HG03064 (cell line): ENCODE results near the gene ZNF398.
A peak's percentile ranks its signal among the peaks of the same experiment; 100 is the strongest.

Experiments used
- ATAC-seq: cut with Tn5 transposase; IDR thresholded peaks from one replicate; pipeline ENCODE4 v1.9.1; 2021; ENCODE audit warnings: low read depth; ENCODE audit not compliant: unreplicated experiment

The ZNF398 gene

DNA sequence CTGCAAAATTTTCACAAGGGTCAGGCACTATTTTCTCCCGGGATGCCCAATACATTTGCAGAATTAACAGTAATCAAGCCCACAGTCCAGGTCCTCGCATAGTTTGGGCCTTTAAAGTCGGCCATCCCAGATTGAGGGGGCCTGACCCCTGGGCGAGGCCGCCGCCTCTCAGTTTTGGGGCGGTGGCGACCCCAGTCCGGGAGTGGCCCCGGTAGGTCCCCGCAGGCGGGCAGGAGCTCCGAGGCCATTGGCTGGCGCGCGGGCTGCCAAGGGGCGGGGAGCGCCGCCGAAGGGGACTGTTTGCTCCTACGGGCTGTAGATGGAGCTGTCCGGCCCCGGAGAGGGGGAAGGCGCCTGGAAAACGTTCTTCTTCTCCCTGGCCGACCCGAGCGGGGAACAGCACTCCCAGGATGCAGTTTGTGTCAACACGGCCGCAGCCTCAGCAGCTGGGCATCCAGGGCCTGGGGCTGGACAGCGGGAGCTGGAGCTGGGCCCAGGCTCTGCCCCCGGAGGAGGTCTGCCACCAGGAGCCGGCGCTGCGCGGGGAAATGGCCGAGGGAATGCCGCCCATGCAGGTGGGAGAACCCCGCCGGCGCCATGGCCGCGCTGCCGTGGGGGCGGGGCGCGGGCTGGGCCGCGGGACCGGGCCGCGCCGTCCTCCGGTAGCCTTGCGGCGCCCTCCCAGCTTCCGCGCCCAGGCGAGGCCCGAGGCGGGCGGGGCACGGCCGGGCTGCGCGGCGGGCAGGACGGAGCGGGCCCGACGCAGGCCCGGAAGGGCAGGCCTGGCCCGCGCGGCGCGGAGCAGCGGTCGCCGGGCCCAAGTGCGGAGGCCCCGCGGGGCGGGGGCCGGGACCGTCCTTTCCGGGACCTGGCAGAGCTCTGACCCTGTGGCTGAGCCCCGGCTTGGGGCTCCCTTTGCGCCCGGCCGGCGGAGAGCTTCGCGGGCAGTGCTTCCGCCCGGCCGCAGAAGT, 48.2 kb downstream of the ZNF398 start, which contains the start of gene ZNF282:
TSS of gene ZNF282 (plus strand) at position 367 of the 971 bp plus-strand sequence. CDS start at position 411, 44 bp downstream.
- ATAC-seq, result peak; percentile 93

DNA sequence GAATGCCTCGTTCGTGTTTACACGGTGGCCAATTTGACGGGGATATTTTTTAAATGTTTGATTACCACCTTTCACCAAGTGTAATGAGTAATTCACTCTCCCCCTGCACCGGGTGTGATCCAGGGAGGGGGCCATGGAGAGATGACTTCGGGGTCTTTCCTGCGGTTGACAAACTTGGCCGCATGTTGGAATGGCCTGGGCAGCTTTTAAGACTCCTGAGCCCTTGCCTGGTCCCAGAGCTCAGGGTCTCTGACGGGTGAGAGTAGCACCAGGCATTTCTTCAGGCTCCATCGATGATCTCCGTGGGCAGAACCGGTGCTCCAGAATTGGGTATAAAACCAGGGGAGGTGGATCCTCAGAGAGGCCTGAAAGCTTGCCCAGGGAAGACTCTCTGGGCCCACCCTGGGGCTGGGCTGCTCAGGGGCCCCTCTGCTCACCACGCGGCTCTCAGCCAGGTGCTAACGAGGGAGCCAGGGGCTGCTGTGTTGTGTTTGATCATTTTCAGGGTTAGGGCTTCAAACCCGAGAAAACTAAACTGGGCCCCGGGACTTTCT, 49.0 kb downstream of the ZNF398 start:
- peak; percentile 2 for ATAC-seq

DNA sequence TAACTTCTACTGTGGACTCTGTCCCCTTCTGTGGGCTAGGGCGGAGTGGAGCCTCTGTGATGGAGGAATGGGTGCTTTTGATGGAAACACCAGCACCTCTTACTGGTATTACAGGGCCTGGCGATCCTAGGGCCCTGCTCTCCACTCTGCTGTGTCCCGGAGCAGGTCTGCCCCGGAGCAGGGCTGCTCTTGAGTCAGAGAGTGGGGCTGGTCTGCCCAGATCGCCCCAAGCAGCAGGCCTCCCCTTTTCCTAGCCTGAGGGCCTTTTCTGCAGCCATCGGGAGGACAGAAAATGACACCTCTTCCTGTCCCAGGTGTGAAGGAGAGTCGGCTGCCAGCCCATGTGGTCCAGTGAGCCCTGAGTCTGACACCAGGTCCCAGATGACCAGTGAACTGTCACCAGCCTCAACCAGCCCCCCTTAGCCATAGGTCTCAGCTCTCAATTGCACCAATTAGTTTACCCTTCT, 49.5 kb downstream of the ZNF398 start:
- ATAC-seq, result no peak

DNA sequence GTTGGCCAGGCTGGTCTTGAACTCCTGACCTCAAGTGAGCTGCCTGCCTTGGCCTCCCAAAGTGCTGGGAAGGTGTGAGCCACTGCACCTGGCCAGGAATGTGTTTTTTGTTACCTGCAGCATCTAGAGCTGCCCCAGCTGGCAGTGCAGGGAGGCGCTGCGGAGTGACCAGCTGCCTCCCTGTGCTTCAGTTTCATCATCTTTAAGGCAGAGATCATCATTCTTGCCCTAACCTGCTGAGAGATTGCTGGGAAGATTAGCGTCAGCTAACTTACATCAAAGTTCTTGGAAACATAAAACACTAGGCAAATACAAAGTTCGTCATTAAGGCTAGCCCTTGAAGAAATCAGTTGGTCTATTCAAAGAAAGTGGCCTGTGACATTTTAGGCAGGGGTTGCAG, 50.4 kb downstream of the ZNF398 start:
- ATAC-seq, result no peak

DNA sequence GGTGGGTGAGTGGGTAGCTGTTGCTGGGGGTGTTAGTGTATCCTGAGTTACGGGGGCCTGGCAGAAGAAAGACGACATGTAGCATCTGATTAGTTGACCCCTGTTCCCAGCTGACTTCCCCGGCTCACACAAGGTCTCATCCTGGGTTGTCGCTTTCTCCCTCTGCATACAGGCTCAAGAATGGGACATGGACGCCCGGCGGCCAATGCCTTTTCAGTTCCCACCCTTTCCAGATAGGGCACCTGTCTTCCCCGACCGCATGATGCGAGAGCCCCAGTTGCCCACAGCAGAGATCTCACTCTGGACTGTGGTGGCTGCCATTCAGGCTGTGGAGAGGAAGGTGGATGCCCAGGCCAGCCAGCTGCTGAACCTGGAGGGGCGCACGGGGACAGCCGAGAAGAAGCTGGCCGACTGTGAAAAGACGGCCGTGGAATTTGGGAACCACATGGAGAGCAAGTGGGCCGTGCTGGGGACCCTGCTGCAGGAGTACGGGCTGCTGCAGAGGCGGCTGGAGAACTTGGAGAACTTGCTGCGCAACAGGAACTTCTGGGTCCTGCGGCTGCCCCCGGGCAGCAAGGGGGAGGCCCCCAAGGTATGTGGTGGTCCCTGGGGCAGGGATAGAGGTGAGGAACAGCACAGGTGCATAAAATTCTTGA, 51.0 kb downstream of the ZNF398 start:
- ATAC-seq, result no peak

DNA sequence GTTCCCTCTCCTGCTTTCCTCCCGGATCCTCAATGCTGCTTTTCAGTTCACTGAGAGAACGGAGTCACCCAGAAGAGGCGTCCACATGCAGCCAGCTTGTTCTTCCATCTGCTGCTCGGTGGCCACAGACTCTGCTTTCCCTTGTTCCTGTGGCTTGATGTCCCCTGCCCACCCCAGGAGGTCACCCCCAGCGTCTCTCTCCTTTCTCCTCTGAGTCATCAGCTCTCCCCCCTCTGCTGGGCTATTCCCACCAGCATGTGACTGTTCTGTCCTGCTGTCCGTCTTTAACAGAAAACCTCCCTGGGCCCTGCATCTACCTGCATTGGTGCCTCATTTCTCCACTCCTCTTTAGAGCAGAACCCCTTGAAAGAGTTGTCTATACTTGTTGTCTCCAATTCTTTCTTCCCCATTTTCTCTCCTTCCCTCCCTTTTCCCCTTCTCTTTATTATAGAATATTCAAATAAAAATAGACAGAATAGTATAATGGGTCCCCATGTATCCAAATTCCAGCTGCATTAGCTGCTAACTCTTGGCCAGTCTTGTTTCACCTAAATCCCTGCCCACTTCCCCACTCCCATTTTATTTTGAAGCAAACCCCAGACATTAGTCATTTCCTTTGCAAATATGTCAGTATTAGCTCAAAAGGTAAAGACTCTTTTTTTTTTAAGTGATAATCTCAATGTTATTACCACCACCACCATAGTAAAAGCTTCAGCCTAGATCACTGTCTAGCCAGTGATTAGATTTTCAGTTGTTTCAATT, 52.2 kb downstream of the ZNF398 start:
- ATAC-seq, result no peak

DNA sequence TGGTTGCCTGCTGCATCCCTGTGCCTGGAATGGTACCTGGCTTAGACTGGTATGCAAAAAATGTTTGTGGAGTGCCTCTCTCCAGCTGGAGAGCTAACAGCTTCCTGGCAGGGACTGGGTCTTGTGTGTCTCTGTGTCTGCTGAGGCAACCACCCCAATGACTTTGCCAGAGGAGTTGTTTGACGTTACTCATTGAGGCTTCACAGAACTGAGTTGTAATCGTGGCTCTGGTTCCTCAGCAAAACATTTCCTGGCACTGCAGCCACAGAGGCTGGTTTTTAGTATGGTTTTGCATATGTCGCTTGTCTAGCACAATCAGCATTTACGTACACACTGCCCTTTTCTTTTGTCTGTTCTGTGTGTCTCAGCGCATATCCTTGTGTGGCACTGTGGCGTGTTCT, 55.6 kb downstream of the ZNF398 start:
- no peak for ATAC-seq

DNA sequence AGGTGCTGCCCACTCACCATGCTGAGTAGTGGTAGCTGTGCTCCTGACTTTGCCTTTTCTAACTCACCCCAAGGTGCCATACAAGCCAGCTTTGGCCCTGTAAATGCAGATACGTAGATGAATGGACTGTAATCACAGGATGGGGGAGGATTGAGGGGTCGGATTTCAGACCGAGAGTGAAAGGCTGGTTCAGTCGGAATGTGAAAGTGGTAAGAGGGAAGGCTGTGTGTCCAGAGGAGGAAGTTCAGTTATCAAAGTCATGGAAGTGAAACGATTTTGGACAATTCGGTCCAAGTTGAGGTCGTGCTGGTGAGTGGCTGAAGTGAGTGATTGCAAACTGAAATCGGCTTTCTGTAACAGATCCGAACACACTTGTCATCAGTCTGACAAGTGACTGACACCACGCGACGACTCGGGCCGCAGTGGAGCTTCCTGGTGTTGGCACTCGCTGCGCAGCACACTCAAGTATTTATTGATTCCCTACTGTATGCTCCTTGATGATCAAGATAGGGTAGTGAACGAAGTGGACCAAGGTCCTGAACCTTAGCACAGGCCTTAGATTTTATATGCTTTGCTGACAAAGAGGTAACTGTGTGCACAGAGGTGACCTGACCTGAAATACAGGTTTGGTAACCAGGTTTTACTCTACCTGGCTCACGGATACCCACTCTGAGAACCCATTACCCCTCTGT, 58.6 kb downstream of the ZNF398 start:
- ATAC-seq, result no peak

DNA sequence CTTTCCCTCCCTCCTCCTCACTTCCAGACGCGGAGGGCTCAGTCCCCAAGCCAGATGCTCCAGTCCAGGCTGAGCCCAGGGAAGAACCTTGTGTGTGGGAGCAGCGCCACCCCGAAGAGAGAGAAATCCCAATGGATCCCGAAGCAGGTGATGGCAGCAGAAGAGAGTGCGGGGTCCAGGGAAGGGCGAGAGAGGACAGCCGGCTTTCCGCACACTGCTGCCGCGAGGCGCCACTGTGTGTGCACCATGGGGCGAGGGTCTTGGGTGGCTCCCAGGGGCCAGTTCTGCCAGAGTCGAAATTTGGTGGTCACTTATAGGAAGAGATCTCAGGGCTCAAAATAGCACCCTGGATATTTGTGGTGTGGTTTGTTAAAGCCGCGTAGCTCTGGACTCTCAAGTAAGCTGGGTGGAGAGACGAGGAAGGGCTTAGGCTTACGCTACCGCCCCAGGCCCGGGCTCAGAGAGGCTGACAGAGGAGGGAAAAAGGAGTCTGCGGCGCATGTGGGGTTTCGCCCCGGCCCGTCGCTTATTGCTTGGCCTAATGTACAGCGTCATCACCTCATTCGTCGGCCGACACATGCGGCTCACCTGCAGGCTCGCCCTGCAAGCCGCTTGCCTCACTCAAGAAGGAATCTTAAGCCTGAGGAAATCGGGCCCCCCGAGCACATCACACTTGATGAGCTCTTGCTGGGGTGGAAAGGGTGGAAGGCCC, 60.2 kb downstream of the ZNF398 start:
- no peak for ATAC-seq

DNA sequence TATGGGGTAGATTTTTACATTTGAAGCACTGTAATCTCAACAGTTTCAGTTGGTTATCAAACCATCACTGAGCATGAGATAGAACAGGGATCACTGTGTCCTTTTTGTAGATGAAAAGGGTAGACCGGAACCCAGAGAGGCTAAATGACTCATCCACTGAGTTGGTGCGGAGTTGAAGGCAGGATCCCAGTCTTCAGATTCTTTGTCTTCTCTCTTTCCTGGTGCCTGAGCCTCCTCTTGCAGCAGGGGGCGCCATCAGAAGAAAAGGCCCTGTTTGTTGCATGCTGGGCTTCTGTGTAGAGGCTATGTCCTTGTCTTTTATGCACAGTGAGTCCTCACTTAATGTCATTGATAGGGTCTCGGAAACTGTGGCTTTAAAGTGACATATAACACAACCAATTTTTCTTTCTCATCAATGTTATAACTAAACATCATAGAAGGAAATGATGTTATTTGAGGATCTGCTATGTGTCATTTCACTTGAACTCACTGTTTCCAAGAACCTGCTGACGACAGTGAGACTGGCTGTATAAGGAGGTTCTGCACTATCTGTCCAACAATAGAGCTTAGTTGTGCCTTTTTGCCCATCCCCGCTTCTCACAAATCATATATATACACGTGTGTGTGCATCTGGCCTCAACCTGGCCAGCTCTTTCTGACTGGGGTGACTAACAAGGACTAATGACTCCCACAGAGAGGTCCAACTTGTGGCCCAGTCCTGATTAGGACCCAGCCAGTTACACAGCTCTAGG, 62.4 kb downstream of the ZNF398 start:
- ATAC-seq, result no peak

DNA sequence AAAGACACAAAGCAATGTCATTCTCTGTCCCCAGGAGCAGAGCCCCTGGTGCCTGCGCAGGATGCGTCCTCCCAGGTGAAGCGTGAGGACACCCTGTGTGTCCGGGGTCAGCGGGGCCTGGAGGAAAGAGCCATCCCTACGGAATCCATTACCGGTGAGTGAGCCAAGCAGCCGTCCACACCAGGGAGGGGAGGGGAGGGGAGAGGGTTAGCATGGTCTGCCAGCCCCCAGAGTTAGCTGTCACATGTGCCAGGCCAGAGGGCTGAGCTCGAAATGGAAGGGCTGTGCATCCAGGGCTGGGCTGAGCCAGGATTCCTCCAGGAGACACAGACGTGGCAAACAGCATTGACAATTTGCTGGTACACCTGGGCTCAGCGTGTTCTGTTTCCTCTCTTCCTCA, 63.3 kb downstream of the ZNF398 start:
- ATAC-seq, result no peak

DNA sequence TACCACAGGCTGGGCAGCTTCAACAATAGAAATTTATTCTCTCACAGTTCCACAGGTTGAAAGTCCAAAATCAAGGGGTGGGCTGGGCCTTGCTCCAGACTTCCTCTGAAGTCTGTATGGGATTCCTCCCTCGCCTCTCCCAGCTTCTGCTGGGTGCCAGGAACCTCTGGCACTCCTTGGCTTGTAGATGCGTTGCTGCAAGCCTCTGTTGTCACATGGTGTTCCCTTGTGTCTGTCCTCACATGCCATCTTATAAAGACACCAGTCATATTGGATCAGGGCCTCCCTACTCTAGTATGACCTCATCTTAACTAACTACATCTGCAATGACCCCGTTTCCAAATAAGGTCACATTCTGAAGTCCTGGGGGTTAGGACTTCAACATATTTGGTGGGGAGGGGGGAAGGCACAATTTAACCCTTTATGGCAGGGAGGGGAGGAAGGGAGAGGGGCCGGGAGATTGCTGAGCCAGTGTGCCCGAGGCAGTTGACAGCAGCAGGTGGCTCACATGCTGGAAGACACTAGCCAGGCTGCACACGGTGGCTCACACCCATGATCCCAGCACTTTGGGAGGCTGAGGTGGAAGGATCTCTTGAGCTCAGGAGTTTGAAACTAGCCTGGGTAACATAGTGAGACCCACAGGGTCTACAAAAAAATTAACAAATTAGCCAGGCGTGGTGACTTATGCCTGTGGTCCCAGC, 66.9 kb downstream of the ZNF398 start:
- ATAC-seq, result no peak

DNA sequence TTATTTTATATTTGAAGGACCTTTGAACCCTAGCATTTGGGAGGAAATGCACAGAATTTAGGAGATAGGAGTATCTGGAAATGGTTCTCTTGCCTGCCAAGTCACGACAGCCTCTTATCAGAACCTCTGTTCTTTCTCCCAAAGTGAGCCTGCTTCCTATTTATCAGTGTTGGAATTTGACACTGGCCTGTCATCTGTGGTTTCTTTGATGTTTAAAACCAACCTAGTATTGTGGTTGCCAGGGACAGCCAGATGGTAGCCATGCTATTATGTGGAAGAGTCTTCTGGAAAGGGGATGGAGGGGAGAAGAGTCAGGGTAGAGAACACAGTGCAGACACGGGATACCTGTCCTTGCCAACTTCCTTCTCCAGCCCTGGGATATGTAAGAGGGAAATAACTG, 69.1 kb downstream of the ZNF398 start:
- no peak for ATAC-seq

DNA sequence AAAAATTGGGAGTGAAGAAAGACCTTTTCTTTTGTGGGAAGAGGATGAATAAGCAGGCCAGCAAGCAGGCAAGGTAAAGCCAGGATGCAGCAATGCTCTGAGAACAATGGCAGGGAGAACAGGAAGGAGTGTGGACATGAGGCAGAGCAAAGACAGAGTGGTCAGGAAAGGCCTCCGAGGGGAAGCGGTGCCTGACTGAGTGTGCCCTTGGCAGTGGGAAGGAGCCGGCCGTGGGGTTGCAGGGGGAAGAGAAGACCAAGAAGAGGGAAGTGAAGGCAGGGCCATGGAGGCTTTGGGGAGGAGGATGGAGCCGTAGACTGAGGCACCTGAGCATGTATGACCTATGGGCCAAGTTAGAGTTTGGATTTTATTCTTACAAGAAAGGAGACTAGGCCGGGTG, 70.3 kb downstream of the ZNF398 start:
- ATAC-seq, result no peak

DNA sequence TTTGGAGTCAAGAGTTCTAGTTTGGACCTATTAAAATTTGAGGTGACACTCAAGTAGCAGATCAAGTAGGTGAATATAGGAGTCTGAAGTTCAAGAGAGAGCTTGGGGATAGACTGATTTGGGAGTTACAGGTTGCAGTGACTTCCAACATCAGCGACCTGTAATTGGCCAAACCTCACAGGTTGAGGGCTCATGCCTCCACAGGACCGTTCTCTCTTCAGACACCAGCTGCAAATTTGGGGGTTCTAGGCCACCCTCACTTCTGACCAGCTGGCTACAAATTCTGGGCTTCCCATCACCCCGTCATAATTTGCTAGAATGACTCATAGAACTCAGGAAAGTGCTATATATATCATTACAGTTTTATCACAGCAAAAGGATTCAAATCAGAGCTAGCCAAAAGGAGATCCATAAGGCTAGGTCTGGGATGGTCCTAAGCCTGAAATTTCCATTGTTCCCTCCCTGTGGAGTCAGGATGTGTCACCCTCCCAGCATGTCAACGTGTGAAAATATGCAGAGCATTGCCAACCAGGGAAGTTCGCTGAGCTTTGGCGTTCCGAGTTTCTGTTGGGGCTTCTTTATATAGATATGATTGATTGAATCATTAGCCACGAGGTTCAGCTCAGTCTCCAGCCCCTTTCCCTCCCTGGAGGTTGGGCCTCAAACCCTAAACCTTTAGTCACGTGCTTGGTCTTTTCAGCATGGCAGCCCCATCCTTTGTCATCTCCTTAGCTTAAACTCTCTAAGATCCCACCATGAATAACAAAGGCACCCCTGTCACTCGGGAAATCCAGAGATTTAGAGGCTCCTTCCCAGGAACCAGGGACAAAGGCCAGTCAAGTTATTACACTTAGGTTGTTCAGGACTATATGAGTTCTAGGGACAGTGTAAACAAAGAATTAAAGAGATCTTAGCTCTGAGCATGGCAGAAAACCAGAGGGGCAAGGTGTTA, 71.5 kb downstream of the ZNF398 start:
- ATAC-seq, result no peak

DNA sequence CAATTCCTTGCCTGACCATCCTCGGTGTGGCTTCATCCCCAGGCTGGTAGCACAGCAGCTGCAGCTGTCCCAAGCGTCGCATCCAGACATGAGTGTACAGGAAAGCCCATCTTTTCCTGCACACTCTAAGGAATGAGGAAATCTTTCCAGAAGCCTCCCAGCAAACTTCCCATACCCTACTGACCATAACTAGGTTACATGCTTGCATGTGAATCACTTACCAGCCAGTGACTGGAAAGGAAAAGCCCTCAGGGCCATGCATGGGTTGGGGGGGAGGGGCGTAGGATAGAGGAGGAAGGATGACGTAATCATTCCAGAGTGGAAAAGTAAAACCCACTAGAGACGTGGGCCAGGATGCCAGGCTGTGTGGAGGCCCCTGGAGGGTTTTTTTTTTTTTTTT, 73.3 kb downstream of the ZNF398 start:
- no peak for ATAC-seq

DNA sequence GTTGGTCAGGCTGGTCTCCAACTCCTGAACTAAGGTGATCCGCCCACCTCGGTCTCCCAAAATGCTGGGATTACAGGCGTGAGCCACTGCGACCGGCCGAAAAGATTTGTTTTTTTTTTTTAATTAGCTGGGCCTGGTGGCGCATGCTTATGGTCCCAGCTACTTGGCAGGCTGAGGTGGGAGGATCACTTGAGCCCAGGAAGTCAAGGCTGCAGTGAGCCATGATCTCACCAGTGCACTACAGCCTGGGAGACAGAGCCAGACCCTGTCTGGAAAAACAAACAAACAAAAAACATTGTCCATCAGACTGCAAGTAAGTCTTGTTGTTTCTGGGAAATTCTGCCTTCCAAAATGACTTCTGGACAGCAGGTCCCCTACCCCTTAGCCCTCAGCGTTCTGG, 75.9 kb downstream of the ZNF398 start:
- ATAC-seq, result no peak
